ENCODE results near the gene PURB. TPM values are rescaled to one million over a fixed set of nuclear protein-coding genes. Genes with fewer than 3 reads are reported as not detected.

The PURB gene
- total and polyA plus RNA-seq, 4 donors, result 18.8 to 48.6 (median 23.1) TPM

DNA sequence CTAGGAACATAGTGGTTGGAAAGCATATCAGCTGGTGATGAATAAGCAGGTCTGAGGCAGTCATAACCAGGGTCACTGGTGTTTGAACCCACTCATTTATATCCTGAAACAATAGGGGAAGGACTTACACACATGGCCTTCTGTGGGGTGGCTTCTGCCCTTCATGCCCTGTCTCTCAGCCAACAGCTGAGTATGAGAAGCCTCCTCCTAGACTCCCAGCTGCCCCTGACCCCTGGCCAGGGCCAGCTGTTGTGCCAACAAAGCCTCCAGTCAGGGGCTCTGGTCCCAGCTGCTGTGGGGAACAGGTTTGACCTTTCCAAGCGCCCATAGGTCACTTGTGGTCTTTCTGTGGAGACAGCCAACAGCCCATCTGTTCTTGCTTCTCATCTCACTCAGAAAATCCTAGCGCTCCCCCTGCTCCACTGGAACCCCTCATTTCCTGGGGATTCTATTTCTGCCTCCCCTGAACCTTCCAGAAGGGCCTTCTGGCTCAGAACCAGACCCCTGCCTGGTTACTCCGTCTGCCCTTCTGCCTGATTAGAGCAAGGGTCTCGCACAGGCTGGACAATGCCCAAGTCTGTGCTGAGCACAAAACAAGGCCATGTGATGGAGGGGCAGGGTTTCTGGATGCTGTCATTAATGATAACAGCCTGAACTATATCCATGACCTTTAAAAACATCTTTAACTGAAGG is 9.7 kb upstream of the PURB start:
- Histone ChIP-seq H3K4me1 (ENCODE audit: control insufficient read depth, insufficient read depth, low read length) (peaks cover 7% of the 10 kb centered on the region), H3K9me3 (ENCODE audit: control insufficient read depth, insufficient read depth, low read length) (no peaks in the 10 kb centered on the region), H3K27ac (ENCODE audit: low read depth, low read length) (no peak overlapping the region), H3K27me3 (ENCODE audit: control insufficient read depth, insufficient read depth, low read length) (no peaks in the 10 kb centered on the region), H3K4me3 (ENCODE audit: low read depth, low read length) (no peak overlapping the region), H3K36me3 (ENCODE audit: control insufficient read depth, insufficient read depth, low read length) (no peaks in the 10 kb centered on the region)
- peak in 1 of 6 donors; percentile 22 for DNase-seq (ENCODE audit: low read depth in 4 of 6, low spot score in 6 of 6)
- 42% methylated on average over 4 of the region's 4 CpGs for WGBS (ENCODE audit: insufficient coverage)

DNA sequence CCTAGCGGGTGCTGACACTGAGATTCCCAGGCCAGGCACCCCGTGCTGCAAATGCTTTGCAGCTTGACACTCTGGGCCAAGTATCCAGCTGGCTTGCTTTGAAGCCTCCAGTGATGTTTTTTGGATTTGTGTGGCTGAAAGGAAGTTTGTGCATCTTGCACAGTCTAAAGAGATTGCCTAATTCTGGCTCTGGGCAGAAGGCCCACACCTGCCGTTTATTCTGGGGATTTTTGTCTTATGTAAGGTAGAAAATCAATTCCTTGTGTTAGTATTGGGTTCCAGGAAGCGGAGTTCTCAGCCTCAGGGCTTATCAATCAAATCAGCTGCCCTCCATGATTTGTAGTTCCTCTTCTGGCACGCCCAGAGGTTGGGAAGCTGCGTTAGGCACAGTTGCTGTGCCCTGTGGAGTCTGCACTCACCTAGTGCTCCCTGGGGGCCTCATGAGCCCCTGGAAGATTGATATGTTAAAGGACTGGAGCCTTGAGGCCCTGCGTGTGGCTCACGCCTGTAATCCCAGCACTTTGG is 8.4 kb upstream of the PURB start:
- no peak overlapping the region for H3K27ac ChIP-seq (ENCODE audit: low read depth, low read length)
- no peaks in the 10 kb centered on the region for H3K9me3 ChIP-seq (ENCODE audit: control insufficient read depth, insufficient read depth, low read length)
- no peak overlapping the region for H3K4me3 ChIP-seq (ENCODE audit: low read depth, low read length)
- peaks cover 7% of the 10 kb centered on the region for H3K4me1 ChIP-seq (ENCODE audit: control insufficient read depth, insufficient read depth, low read length)
- 63% methylated on average over 8 of the region's 8 CpGs for WGBS (ENCODE audit: insufficient coverage)
- no peak for DNase-seq (ENCODE audit: low read depth in 4 of 6, low spot score in 6 of 6)
- H3K27me3 ChIP-seq (ENCODE audit: control insufficient read depth, insufficient read depth, low read length), result no peaks in the 10 kb centered on the region
- H3K36me3 ChIP-seq (ENCODE audit: control insufficient read depth, insufficient read depth, low read length), result no peaks in the 10 kb centered on the region

DNA sequence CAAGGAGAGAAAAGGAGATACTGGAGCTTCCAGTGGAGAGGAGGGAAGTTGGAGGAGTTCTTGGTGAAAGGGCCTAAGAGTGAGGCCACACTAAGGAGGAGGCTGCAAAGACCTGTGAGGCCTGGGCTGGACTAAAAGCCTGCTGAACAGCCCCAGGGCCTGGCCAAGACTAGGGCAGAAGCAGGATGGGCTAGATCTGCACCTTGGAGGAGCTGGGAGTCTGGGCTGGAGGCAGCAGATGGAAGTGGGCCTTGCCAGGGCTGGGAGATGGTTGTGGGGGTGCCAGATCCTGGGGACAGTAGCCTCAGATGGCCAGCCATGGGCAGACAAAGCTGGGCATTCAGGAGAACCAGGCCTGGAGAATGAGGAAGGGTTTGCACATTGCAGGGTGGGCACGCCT is 6.5 kb upstream of the PURB start:
- Histone ChIP-seq H3K4me3 (ENCODE audit: low read depth, low read length) (no peak overlapping the region), H3K27ac (ENCODE audit: low read depth, low read length) (no peak overlapping the region), H3K36me3 (ENCODE audit: control insufficient read depth, insufficient read depth, low read length) (no peaks in the 10 kb centered on the region), H3K27me3 (ENCODE audit: control insufficient read depth, insufficient read depth, low read length) (no peaks in the 10 kb centered on the region), H3K9me3 (ENCODE audit: control insufficient read depth, insufficient read depth, low read length) (no peaks in the 10 kb centered on the region), H3K4me1 (ENCODE audit: control insufficient read depth, insufficient read depth, low read length) (peaks cover 7% of the 10 kb centered on the region)
- no CpG with 5 or more reads among the region's 1 CpG for WGBS (ENCODE audit: insufficient coverage)
- no peak for DNase-seq (ENCODE audit: low read depth in 4 of 6, low spot score in 6 of 6)

DNA sequence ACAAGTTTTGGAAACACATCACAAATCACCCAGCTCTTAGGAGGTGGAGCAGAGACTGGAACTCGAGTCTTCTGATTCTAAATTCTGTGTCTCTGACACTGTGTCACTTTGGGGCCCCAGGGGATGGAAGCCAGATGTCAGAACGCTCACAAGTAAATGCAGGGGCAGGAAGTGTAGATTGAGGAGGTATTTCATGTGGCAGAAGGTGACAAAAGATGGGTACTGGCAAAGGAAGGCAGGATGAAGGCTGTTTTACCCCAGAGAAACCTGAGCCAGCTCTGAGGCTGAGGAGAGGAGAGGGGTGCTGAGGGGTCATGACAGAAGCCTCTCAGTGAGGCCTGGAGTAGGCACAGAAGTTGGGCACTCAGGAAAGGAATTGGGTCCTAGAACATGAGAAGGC is 6.0 kb upstream of the PURB start:
- Histone ChIP-seq H3K4me3 (ENCODE audit: low read depth, low read length) (no peak overlapping the region), H3K9me3 (ENCODE audit: control insufficient read depth, insufficient read depth, low read length) (no peaks in the 10 kb centered on the region), H3K36me3 (ENCODE audit: control insufficient read depth, insufficient read depth, low read length) (no peaks in the 10 kb centered on the region), H3K4me1 (ENCODE audit: control insufficient read depth, insufficient read depth, low read length) (peaks cover 7% of the 10 kb centered on the region), H3K27ac (ENCODE audit: low read depth, low read length) (no peak overlapping the region), H3K27me3 (ENCODE audit: control insufficient read depth, insufficient read depth, low read length) (no peaks in the 10 kb centered on the region)
- no peak for DNase-seq (ENCODE audit: low read depth in 4 of 6, low spot score in 6 of 6)
- 65% methylated on average over 2 of the region's 2 CpGs for WGBS (ENCODE audit: insufficient coverage)

DNA sequence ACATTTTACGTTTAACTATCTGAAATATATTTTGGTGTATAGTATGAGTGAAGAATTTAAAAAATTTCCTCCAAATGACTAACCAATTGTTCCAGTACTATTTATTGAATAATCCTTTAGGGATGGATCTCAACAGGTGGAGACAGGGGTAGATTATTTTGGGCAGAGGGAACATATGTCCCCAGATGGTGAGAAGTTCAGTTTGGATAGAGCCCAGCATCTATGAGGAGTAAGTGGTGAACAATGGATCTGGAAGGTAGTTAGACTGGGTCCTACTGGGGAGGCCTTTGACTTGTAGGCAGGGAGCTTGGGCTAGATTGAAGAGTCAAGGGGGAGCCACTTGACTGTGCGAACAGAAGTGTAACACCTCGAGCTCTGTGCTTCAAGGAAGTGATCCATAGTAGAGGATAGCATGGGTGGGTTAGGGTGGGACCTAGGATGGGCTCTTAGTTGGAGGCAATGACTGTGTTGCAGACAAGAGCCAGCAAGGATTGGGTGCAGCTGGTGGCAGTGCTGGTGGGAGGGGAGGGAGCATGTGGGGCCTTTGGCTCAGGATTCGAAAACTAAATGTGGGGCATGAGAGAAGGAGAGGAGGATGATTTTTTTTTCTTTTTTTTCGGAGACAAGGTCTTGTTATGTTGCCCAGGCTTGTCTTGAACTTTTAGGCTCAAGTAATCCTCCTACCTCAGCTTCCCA is 3.9 kb upstream of the PURB start:
- Histone ChIP-seq H3K27me3 (ENCODE audit: control insufficient read depth, insufficient read depth, low read length) (no peaks in the 10 kb centered on the region), H3K9me3 (ENCODE audit: control insufficient read depth, insufficient read depth, low read length) (no peaks in the 10 kb centered on the region), H3K4me3 (ENCODE audit: low read depth, low read length) (no peak overlapping the region), H3K4me1 (ENCODE audit: control insufficient read depth, insufficient read depth, low read length) (peaks cover 8% of the 10 kb centered on the region), H3K27ac (ENCODE audit: low read depth, low read length) (no peak overlapping the region), H3K36me3 (ENCODE audit: control insufficient read depth, insufficient read depth, low read length) (no peaks in the 10 kb centered on the region)
- WGBS (ENCODE audit: insufficient coverage), result 60% methylated on average over 2 of the region's 5 CpGs
- no peak for DNase-seq (ENCODE audit: low read depth in 4 of 6, low spot score in 6 of 6)

DNA sequence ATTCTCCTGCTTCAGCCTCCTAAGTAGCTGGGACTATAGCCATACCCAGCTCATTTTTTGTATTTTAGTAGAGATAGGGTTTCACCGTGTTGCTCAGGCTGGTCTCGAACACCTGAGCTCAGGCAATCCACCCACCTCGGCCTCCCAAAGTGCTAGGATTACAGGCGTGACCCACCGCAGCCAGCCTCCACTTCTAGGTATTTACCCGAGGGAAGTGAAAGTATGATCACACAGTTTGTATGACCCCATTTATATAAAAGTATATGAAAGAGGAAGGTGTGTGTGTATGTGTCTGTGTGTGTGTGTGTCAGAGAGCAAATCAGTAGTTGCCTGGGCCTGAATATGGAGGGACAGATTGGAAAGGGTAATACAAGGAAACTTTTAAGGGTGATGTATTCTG is 2.0 kb upstream of the PURB start:
- no CpG with 5 or more reads among the region's 6 CpGs for WGBS (ENCODE audit: insufficient coverage)
- peaks cover 12% of the 10 kb centered on the region for H3K4me1 ChIP-seq (ENCODE audit: control insufficient read depth, insufficient read depth, low read length)
- DNase-seq (ENCODE audit: low read depth in 4 of 6, low spot score in 6 of 6), result no peak
- no peaks in the 10 kb centered on the region for H3K36me3 ChIP-seq (ENCODE audit: control insufficient read depth, insufficient read depth, low read length)
- H3K4me3 ChIP-seq (ENCODE audit: low read depth, low read length), result no peak overlapping the region
- H3K27me3 ChIP-seq (ENCODE audit: control insufficient read depth, insufficient read depth, low read length), result no peaks in the 10 kb centered on the region
- no peaks in the 10 kb centered on the region for H3K9me3 ChIP-seq (ENCODE audit: control insufficient read depth, insufficient read depth, low read length)
- no peak overlapping the region for H3K27ac ChIP-seq (ENCODE audit: low read depth, low read length)

DNA sequence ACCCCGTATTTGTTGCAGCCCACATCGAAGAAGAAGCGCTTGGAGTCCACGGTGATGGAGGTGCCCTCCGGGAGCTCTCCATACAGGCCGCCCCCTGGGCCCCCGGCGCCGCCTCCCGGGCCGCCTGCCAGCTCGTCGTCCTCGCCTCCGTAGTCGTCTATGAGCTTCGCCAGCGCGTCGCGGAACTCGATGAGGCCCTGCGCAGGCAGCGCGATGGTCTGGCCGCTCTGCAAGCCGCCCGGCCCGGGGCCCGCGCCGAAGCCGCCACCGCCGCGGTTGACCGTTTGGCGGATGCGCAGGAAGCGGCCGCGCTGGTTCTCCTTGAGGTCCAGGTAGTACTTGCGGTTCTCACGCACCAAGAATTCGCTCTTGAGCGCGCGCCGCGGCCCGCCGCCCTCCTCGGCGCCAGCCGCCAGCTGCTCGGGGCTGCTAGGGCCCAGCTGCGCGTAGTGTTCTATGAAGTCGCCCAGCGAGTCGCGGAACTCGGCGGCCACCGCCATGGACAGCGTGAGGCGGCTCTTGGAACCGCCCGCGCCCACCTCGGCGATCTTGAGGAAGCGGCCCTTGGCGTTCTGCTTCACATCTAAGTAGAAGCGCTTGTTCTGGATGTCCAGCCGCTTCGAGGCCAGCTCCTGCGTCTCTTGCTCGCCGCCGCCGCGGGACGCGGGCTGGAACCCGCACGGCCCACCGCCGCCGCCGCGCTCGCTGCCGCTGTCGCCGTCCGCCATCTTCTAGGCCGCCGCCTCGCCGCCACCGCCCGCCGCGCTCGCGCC is 523 bp downstream of the PURB start:
- 0% methylated on average over 107 of the region's 107 CpGs for WGBS (ENCODE audit: insufficient coverage)
- peak in 3 of 6 donors; percentile 11 to 68 (median 61) for DNase-seq (ENCODE audit: low read depth in 4 of 6, low spot score in 6 of 6)
- Histone ChIP-seq H3K4me3 (ENCODE audit: low read depth, low read length) (peak overlapping the region; percentile 65), H3K4me1 (ENCODE audit: control insufficient read depth, insufficient read depth, low read length) (peaks cover 12% of the 10 kb centered on the region), H3K9me3 (ENCODE audit: control insufficient read depth, insufficient read depth, low read length) (no peaks in the 10 kb centered on the region), H3K36me3 (ENCODE audit: control insufficient read depth, insufficient read depth, low read length) (no peaks in the 10 kb centered on the region), H3K27me3 (ENCODE audit: control insufficient read depth, insufficient read depth, low read length) (no peaks in the 10 kb centered on the region), H3K27ac (ENCODE audit: low read depth, low read length) (peak overlapping the region; percentile 84)

DNA sequence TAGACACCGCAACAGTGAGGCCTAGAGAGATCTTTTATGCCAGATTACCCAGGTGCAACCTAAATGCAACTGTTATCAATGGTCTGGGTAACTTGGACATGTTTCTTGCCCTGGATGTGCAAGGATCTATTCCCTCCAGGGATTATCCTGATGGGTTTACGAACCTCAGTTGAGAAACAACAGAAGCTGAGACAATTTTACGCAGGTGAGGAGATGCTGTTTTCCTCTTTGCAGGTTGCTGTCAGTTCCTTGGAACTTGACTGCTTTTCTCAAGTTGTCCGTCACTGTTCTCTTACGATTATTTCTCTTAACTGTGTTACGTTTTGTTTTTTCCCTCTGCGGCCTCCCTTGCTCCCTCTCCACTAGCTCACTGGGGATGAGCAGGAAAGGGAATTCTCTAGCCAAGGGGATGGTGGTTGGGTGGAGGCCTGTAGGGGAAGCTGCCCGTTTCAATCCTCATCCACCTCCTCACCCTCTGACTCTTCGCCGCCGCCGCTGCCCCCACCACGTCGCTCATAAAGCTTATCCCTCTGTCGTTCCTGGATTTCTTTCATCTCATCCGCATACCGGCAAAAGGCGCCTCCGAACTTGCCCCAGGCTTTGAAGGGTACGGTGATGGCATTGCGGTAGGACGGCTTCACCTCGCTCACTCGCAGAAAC is 1.2 kb downstream of the PURB start:
- DNase-seq (ENCODE audit: low read depth in 4 of 6, low spot score in 6 of 6), result no peak
- Histone ChIP-seq H3K9me3 (ENCODE audit: control insufficient read depth, insufficient read depth, low read length) (no peaks in the 10 kb centered on the region), H3K4me1 (ENCODE audit: control insufficient read depth, insufficient read depth, low read length) (peaks cover 12% of the 10 kb centered on the region), H3K4me3 (ENCODE audit: low read depth, low read length) (peak overlapping the region; percentile 65), H3K36me3 (ENCODE audit: control insufficient read depth, insufficient read depth, low read length) (no peaks in the 10 kb centered on the region), H3K27me3 (ENCODE audit: control insufficient read depth, insufficient read depth, low read length) (no peaks in the 10 kb centered on the region), H3K27ac (ENCODE audit: low read depth, low read length) (peak overlapping the region; percentile 73)
- WGBS (ENCODE audit: insufficient coverage), result 20% methylated on average over 13 of the region's 24 CpGs

DNA sequence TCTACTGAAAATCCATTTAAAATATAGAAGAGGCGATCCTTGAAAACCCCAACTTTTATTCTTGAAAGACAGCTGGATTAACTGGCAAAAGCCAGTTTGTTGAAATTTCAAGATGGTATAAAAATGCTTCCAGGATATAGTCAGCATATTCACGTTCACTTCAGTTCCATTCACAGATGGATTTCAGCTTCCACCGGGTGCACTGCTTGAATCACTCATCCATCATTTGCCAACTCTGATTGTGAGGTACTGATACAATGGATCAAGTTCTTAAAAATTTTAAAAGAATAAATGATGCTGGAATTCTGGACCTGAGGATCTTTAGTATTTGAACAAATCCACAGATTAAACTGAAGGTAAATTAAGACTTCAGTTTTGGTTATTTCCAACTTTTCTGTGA is 2.4 kb downstream of the PURB start:
- H3K4me3 ChIP-seq (ENCODE audit: low read depth, low read length), result peak overlapping the region; percentile 4
- no peak for DNase-seq (ENCODE audit: low read depth in 4 of 6, low spot score in 6 of 6)
- H3K27ac ChIP-seq (ENCODE audit: low read depth, low read length), result no peak overlapping the region
- no CpG with 5 or more reads among the region's 3 CpGs for WGBS (ENCODE audit: insufficient coverage)
- H3K4me1 ChIP-seq (ENCODE audit: control insufficient read depth, insufficient read depth, low read length), result peaks cover 12% of the 10 kb centered on the region
- no peaks in the 10 kb centered on the region for H3K27me3 ChIP-seq (ENCODE audit: control insufficient read depth, insufficient read depth, low read length)
- H3K9me3 ChIP-seq (ENCODE audit: control insufficient read depth, insufficient read depth, low read length), result no peaks in the 10 kb centered on the region
- no peaks in the 10 kb centered on the region for H3K36me3 ChIP-seq (ENCODE audit: control insufficient read depth, insufficient read depth, low read length)
